ENCODE data around the gene TRPV3.
"Not testable (repeated sequence)": the region's sequence is repeated elsewhere in the genome, so short reads cannot be mapped to it uniquely, and the experiment has no call there.

Gene TRPV3

DNA sequence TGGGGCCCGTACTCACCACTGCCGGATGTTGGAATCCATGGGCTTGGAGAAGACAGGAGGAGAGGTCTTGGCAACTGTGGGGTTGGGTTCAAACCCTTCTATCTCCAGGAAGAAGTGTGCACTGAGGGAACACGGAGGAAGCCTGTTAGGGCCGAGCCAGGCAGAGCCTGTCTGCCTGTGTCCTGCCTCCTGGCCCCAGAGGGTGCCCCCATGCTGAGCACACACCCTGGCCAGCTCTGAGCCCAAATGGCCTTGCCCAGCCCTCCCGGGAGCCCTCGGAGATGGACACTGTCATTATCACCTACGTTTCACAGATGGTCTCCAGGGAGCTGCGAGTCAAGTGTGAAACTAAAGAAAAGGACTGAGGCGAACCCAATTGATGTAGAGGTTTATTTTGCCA, 12.5 kb downstream of the TRPV3 start:
- DNase-seq, result no peak

DNA sequence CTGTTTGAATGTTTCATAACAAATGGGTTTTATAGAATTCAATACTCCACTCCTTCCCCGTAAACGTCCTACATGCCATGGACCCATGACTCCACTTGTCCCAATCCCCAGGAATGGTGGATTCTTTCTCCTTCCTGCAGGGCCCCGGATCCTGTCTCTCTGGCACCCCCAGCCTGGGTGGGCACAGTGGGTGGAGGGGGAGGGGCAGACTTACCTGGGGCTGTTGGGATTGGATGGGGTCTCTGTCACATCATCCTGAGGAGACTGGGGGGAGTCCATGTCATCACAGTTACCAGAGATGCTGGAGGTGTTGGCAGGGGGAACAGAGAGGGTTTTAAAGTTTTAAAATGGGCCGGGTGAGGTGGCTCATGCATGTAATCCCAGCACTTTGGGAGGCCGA, 13.2 kb downstream of the TRPV3 start:
- DNase-seq, result no peak

DNA sequence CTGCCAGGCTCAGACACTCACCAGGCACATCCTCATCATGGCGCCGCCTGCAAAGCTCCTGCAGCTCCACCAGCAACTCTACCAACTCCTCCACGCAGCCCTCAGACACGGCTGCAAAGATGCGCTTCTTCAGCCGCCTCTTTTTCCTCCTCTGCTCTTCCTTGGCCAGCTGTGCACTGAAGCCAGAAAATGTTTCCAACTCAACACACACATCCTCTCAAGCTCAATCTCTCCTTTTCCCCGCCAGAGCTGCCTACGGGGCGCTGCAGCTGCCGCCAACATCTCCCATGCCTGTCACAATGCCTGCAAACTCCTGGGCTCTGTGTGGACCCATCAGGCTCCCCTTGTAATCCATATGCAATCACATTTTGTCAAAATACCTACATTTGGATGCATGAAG, 14.2 kb downstream of the TRPV3 start:
- no peak for DNase-seq

DNA sequence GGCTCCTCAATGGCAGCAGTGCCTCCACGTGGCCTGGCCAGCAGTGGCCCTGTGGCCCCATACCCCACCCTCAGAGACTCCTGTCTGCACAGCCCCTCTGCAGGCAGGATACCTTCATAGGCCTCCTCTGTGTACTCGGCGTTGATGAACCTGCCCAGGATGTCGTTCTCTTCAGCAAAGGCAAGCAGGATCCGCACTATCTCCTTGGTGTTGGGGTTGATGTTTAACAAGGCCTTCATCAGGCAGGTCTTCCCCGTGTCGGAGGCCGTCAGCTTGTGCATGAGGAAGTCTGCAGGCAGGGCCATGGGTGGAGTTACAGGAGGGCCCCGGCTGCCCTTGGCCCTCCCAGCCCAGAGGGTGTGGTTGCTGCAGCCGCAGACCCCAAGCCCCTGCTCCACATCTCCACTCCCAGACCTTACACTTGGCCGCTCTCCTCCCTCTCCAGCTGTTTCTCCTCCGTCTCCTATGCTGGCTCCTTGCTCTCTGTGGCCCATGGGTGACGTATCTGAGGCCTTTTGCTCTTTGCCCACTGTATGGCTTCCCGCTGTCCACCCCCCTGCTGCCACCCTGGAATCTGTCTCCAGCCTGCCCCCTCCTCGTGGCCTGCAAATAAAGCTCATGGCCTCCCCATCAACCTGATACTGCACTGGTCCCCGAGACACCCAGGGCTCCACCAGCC, 15.1 kb downstream of the TRPV3 start:
- no peak for DNase-seq

DNA sequence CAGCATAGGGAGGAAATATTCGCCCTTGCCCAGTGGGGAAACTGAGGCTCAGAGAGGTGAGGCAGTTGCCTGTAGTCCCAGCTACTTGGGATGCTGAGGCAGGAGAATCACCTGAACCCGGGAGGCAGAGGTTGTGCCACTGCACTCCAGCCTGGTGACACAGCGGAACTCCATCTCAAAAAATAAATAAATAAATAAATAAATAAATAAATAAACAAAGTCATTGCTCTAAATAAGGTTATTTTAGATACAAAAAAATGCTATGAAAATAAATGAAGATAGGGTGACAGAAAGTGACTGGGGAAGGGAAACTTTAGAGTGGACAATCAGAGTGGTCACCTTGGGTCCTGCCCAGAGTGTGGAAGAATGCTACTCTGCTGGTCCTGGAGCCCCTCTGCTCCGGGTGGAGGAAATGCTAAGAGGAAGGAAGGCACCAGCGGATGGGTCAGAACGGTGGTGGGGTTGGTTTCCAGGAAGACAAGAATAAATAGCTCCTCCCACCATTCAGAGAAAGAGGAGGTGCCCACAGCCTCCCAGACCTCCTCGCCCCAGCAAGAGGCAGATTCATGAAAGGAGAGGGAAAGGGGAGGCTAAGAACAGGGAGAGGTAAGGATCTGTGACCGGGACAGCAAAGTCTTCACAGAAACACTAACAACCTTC, 17.6 kb downstream of the TRPV3 start:
- DNase-seq, result no peak

DNA sequence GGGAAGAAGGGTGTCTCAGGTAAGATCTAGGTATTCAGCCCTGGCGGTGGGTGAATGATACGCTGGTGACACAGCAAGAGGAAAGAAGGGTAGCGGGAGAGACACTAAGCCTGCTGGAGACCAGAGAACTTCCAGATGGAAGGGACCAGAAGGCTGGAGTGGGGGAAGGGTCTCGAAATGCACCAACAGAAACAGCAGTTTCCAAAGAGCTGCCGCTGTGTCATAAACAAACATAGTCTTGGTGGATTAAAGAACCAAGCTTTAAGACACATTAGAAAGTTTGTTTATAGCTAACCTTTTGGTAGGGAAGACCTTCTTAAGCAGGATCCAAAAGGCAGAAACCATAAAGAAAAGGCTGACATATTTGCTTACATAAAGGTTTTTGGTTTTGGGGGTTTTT, 20.9 kb downstream of the TRPV3 start:
- no peak for DNase-seq

DNA sequence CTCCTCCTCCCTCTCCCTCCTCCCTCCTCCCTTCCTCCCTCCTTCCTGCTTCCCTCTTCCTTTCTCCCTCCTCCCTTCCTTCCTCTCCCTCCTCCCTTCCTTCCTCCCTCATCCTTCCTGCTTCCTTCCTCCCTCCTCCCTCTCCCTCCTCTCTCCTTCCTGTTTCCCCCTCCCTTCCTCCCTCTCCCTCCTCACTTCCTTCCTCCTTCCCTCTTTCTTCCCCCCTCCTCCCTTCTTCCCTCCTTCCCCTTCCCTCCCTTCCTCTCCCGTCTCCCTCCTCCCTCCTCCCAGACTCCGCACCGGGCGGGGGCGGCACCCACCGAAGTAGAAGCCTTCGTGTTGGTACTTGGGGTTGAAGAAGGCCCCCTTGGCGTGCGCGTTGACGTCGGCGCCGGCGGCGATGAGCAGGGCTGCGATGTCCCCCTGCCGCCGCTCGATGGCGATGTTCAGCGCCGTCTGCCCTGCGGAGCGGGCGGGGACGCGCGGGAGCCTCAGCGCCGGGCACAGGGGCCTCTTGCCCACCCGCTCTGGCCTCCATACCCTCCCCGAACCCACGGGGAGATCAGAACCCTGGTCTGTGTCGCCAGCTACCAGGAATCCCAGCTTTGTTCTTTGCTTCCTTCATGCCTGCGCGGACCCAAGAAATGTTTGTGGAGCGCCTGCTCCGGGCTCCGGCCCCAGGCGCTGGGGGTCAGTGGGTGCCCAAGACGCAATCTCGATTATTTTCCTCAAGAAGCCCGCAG, 22.2 kb downstream of the TRPV3 start:
- peak; percentile 33 for DNase-seq

DNA sequence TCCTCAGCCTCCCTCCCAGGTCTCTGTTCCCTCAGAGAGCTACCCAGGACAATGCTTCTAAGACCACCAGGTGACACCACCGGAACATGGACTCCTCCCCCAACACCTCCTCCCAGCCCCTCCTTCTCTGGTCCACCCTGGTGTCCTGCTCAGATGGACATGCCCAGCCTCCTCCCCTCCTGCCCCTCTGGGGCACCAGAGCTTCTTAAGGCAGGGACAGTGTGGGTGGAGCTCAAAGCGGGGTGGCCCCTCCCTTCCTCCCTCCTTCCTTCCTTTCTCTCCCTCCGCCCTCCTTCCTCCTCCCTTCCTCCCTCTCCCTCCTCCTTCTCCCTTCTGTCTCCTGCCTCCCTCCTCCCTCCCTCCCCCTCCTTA, 22.7 kb downstream of the TRPV3 start:
- DNase-seq, result no peak

DNA sequence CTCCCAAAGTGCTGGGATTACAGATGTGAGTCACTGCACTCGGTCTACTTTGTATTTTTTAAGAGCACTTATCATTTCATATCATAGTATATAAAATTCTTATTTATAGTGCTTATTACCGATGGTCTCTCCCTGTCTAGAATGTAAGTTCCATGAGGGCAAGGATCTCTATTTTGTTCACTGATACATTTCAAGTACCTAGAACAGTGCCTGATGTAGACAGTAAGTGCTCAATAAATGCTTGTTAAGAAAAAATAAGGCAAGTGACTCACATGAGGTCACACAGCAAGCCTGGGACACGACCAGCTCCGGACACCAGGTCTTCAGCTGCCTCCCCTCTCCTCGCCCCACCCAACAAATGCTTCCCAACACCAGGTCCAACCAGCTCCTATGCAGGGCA, 23.9 kb downstream of the TRPV3 start:
- no peak for DNase-seq

DNA sequence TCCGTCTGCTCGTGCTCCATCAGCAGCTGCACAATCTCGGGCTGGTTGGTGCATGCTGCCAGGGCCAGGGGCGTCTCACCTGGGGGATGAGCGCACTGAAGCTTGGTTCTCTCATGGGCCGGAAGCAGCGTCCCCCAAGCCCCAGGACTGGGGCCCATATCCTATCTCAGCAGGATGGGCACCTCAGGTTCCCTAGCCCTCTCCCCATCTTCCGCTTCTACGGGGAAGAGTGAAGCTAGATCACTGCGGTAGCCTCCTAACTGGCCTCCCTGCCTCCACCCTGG, 24.8 kb downstream of the TRPV3 start:
- no peak for DNase-seq

DNA sequence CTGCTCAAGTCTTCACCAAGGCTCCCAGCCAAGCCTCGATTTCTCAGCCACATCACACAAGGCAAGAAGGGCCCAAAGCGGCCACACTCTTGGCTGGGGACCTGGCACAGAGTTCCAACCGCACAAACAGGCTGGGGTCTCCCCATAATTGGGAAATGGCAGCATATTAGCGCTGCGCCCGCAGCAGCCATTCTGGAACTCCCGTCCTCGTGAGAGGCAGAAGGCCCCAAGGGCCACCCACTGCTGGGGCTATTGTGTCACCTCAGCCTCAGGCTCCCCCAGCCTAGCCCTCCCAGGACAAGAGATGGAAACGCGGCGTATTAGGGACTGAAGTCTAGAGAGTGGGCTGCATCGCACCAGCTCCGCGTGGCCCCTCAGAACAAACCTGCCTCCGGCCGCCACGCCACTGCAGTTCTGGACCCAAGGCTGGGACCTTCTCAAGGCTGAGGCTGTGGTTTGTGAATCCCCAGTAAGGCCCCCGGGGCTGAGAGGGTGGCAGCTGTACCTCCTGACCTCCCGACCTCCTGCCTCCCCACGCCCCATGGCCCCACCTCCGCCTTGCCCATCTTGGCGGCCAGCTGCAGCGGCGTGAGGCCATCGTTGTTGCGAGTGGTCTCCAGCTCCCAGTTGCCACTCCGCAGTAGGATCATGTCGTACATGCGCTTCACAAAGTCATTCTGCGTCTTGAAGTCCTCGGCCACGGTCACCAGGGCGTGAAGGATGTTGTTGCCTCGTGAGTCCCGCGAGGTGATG, 25.3 kb downstream of the TRPV3 start:
- DNase-seq, result no peak

DNA sequence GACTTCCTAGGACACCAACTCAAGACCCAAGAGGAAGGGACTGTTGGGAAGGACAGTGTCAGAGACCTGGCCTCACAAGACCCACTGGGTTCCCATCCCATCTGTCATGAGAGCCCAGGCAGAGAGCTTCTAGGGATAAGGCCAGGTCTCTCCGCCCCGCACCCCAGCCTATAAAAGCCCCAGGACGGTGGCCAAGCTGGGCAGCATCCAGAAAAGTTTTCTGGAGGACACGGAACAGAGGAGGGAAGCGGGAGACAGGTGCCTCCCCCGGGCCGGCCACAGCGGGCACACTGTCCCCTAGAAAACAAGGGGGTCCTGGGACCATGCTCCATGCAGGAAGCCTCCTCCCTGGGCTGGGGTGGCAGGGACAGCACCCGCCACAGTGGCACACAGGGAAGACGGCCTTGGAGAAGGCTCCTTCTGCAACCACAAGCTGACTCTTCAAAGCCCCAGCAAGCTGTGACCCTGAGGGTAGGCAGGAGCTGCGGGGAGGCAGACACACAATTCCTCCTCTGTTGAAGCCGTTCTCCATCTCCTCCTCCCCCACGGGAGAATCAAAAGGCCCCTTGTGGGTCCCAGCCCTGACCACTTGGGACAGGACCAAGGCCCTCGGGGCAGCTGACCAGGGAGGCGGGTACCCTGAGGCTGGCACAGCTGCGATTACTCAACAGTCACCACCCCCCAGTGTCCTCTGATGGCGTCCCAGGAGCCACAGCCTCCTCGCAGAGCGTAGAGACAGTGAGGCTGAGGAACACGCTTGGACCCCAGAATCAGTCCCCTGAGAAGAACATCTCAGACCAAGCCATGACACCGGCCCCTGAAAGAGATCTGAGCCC, 26.1 kb downstream of the TRPV3 start:
- DNase-seq, result no peak

DNA sequence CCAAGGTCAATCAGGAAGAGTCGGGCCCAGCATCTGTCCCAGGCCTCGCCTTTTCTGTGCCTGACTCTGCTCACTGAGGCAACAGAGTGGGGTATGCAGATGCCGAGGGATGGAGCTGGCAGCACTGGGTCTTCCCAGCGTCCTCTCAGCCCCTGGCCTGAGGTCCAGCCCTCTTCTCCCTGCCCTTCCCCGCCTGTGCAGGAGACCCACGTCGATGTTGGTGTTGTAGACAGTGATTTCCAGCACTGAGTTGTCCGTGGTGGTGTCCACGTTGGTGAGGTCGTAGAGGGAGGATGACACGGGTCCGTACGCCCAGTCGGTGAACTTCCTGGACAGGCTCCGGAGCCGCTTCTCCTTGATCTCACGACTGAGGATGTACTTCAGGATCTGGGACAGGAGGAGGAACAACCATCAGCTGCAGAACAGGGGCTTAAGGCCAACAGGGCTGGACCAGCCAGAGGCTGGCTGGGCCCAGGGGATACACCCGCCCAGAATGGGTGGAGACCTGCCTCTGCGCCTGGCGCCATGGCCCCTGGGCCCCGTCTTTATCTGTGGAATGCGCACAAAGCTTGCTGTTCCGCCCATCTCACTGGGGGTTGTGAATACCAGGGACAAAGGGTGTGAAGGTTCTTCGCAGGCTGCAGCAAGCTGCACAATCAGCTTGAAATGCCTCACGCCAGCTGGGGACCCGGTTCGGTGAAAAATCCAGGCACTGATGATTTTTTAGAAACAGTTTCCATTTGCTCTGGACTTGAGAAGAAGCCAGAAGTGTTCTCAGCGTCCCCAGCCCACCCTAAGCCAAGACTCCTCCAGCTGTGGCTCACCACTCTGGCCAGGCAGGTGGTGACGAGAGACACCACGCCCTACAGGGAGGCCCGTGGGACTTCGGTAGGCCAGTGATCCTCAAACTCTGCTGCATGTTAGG, 27.5 kb downstream of the TRPV3 start:
- DNase-seq, result no peak

DNA sequence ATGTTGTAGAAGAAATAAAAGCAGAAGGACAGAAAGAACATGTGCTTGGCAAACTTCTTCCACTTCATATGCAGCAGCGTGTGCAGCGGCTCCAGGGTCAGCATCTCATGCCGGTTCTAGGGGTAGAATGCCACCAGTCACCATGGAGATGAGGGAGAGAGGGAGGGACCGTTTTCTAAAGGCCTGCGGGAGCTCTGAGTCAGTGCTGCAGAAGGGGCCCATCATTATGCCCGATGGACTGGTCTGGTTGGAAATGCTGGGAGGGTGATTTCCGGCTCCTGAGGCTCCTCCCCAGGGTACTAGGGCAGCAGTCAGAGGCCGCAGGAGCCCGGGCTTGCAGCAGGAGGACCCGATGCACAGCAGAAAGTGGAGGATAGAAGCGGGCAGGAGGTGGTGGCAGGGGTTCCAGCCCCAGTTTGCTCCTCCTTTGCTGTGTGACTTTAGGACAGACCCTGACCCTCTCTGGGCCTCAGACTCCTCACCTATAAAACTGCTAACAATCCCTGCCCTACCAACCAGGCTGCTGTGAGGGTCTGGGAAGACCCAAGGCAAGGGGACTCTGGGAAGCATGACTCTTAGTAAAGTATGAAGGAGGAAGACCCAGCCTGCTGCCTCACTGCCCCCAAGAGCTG, 28.6 kb downstream of the TRPV3 start:
- DNase-seq, result no peak

DNA sequence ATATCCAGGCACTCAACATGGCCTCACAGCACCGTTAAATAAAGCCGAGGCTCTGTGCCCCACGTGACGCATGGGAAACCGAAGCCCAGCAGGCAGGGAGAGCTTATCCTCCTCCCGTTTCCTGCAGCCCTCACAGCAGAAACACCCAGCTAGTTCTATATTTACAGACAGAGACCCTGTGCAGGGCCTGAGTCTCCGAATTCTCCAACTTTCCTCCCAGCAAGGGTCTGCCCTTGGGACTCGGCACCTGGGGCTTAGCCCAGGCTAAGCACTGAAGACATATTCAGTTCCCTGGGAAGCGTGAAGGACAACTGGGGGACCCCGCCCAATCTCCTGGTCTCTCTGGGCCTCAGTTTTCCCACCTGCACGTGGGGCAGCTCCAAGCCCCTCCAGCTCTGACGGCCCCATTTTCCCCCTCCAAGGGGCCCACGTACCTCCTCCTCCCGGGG, 29.2 kb downstream of the TRPV3 start:
- DNase-seq, result no peak

DNA sequence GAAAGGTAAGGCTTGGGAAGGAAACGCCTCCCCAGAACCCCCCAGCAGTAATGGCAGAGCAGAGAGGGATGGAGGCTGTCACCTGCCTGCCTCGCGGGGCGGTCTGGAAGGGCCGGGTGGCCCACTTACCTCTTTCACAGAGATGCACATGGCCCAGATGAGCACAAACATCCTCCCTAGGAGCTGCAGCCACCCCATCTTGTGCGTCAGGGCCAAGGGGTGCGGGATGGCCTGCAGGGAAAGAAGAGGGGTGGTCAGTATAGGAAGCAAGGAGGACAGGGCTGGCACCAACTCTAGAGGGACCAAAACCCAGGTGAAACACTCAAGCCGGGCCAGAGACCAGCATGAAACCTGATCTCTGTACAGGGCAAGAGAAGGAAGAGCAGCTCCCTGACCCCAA, 29.7 kb downstream of the TRPV3 start:
- no peak for DNase-seq

DNA sequence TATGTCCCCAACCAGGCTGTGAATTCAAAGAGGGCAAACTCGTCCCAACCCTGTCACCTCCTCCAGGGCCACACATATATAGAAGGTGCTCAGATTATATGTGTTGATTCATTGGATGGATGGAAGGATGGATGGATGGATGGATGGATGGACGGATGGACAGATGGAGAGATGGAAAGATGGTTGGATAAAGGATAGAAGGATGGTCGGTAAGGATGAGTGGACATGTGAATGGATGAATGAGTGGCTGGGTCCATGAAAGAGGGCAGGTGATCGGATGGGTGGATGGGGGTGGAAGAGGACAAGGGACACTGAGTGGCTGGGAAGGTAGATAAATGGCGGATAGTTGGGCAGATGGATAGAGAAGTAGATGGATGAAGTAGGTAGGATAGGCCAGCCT, 30.1 kb downstream of the TRPV3 start:
- DNase-seq, result no peak

DNA sequence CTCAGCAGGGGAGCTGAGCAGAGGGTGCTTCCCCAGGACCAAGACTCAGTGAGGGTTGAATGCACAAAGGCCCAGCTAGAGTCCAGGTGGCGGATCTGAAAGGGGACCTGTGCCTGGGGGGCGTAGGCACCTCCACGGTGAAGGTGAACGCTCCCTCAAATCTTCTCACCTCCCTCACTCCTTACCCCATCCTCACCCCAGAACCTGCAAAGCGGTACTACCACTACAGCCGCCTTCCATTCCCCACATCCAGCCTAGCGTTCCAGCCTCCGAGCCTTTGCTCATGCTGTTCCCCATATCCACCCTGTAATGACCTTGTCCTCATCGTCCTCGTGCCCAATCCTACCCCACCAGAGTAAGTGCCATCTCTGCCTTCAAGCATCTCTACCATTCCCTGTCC, 30.6 kb downstream of the TRPV3 start:
- no peak for DNase-seq

DNA sequence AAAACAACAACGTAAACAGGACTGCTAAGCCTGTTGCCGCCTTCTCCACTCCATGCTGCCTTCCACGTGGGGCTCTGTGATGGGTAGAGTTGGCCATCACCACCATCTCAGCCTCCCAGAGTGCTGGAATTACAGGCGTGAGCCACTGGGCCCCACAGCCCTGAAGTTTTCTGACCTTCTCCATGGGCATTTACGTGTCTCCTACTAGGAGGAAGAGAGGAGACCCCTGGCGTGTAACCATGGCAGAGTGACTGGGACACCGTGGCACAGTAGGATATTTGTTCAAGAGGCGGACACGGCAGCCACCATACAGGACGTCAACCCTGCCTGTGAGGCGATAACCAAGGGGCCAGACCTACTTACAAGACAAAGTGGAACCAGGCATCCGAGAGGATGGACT, 31.1 kb downstream of the TRPV3 start:
- no peak for DNase-seq

DNA sequence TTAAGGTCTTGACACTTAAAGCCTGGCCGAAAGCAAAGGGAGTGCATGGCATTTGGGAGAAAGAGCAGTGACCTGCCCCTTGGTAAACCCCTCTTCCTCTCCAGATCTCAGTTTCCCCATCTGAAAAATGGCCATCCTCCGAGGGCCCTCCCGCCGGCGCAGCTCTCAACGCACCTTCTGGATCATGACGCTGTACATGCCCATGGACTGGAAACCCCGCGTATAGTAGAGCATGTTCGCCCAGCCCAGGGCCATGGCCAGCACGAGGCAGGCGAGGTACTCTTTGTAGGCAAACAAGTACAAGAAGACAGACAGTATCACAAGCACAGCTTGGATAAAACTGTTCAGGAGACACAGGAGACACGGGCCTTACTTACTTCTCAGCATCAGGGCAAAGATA, 33.6 kb downstream of the TRPV3 start:
- DNase-seq, result no peak

DNA sequence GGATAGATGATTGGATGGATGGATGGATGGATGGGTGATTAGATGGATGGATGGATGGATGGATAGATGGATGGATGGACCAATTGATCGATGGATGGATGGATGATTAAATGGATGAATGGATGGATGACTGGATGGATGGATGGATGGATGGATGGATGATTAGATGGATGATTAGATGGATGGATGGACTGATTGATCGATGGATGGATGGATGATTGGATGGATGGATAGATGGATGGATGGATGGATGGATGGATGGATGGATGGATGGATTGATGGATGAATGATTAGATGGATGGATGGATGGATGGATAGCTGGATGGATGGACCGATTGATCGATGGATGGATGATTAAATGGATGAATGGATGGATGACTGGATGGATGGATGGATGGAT, 38.1 kb downstream of the TRPV3 start:
- not testable (repeated sequence) for DNase-seq
